K562 (cell line): ENCODE results near the gene CD300H. TPM values are rescaled to one million over a fixed set of nuclear protein-coding genes. Genes with fewer than 3 reads are reported as not detected.

ENCODE experiments used
- polyA plus RNA-seq, 8 experiments: library from polyadenylated mRNA; depleted of rRNA in 4 of 8; stranded (reverse) in 5 of 8; unstranded in 3 of 8; fragments of >200 nt; fragmentation: Nextera tagmentation in 2 of 8; fragmentation: Illumina TruSeq in 1 of 8; extraction: Ambion mirVana in 2 of 8; extraction: Trizol in 1 of 8; gene quantifications; 2 replicates each; pipeline versions ENCODE4 v1.2.1 to v1.2.3, GENCODE V29; 2011 to 2014; ENCODE audit warnings: inconsistent platforms in 1 of 8, missing spikeins in 1 of 8
- total RNA-seq, 7 experiments: library from RNA; depleted of rRNA in 6 of 7; stranded (reverse); fragments of >200 nt in 6 of 7; fragmentation: Illumina TruSeq in 2 of 7; extraction: Trizol in 2 of 7; gene quantifications; 2 replicates each; pipeline versions ENCODE4 v1.2.1 to v1.2.3, GENCODE V29; 2011 to 2021; ENCODE audit warnings: low replicate concordance in 1 of 7
- TF ChIP-seq, protein P1 (sequence below): fragments of 450-650 bp; IDR thresholded peaks from 2 replicates; pipeline ENCODE4 v1.6.1; 2016; ENCODE audit warnings: low read depth
- TF ChIP-seq, protein P2 (sequence below): fragments of 250-450 bp; sonication (Bioruptor Pico); IDR thresholded peaks from 2 replicates; pipeline ENCODE4 v1.8.0; 2022; ENCODE audit warnings: moderate library complexity, mild to moderate bottlenecking, inconsistent platforms

Gene CD300H
- total and polyA plus RNA-seq, 9 of the 15 experiments (the other 6 are each of a cell fraction or from before 2014, with no cell fraction given): not detected

DNA sequence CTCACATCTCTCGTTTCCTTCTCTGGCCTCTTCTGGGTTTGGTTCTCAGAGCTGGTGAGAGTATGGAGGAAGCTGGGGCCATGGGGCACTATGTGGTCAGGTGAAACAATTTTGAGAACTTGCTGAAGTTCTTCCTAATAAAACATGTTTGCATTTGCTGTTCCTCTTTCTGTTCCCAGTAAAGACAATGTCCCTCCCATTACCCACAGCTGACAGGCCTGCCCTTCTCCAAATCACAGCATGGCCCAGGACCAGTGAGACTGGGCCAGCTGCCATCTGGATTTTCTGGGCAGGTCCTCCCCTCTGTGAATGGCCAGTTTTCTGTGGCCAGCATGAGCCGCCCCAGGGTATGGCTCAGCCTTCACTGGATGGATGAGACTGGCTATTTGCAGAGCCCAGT lies at the start of gene CD300H (continued):
- TF ChIP-seq, protein P1, sequence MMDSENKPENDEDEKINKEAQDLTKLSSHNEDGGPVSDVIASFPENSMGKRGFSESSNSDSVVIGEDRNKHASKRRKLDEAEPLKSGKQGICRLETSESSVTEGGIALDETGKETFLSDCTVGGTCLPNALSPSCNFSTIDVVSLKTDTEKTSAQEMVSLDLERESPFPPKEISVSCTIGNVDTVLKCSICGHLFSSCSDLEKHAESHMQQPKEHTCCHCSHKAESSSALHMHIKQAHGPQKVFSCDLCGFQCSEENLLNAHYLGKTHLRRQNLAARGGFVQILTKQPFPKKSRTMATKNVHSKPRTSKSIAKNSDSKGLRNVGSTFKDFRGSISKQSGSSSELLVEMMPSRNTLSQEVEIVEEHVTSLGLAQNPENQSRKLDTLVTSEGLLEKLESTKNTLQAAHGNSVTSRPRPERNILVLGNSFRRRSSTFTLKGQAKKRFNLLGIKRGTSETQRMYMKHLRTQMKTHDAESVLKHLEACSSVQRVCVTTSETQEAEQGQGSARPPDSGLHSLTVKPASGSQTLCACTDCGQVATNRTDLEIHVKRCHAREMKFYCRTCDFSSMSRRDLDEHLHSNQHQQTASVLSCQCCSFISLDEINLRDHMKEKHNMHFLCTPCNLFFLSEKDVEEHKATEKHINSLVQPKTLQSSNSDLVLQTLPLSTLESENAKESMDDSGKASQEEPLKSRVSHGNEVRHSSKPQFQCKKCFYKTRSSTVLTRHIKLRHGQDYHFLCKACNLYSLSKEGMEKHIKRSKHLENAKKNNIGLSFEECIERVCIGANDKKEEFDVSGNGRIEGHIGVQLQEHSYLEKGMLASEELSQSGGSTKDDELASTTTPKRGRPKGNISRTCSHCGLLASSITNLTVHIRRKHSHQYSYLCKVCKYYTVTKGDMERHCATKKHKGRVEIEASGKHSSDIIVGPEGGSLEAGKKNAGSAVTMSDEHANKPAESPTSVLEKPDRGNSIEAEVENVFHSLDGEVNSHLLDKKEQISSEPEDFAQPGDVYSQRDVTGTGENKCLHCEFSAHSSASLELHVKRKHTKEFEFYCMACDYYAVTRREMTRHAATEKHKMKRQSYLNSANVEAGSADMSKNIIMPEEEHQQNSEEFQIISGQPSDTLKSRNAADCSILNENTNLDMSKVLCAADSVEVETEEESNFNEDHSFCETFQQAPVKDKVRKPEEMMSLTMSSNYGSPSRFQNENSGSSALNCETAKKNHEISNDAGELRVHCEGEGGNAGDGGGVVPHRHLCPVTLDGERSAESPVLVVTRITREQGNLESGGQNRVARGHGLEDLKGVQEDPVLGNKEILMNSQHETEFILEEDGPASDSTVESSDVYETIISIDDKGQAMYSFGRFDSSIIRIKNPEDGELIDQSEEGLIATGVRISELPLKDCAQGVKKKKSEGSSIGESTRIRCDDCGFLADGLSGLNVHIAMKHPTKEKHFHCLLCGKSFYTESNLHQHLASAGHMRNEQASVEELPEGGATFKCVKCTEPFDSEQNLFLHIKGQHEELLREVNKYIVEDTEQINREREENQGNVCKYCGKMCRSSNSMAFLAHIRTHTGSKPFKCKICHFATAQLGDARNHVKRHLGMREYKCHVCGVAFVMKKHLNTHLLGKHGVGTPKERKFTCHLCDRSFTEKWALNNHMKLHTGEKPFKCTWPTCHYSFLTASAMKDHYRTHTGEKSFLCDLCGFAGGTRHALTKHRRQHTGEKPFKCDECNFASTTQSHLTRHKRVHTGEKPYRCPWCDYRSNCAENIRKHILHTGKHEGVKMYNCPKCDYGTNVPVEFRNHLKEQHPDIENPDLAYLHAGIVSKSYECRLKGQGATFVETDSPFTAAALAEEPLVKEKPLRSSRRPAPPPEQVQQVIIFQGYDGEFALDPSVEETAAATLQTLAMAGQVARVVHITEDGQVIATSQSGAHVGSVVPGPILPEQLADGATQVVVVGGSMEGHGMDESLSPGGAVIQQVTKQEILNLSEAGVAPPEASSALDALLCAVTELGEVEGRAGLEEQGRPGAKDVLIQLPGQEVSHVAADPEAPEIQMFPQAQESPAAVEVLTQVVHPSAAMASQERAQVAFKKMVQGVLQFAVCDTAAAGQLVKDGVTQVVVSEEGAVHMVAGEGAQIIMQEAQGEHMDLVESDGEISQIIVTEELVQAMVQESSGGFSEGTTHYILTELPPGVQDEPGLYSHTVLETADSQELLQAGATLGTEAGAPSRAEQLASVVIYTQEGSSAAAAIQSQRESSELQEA: no peak
- TF ChIP-seq, protein P2, sequence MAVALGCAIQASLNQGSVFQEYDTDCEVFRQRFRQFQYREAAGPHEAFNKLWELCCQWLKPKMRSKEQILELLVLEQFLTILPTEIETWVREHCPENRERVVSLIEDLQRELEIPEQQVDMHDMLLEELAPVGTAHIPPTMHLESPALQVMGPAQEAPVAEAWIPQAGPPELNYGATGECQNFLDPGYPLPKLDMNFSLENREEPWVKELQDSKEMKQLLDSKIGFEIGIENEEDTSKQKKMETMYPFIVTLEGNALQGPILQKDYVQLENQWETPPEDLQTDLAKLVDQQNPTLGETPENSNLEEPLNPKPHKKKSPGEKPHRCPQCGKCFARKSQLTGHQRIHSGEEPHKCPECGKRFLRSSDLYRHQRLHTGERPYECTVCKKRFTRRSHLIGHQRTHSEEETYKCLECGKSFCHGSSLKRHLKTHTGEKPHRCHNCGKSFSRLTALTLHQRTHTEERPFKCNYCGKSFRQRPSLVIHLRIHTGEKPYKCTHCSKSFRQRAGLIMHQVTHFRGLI: no peak
- TF ChIP-seq, all 486 proteins: peak for 0
